ENCODE data around the gene RCCD1.
"Not testable (repeated sequence)": the region's sequence is repeated elsewhere in the genome, so short reads cannot be mapped to it uniquely, and the experiment has no call there.

RCCD1 gene

GRCh38 chr15:90918034-90918788 lies 36.5 kb upstream of the RCCD1 start:
- no peak for DNase-seq (ENCODE audit: low read depth in 2 of 2)

- DNase-seq (ENCODE audit: low read depth in 2 of 2) = no peak
Measured at GRCh38 chr15:90918835-90919234, 35.8 kb upstream of the RCCD1 start.

GRCh38 chr15:90921887-90922286 lies 32.8 kb upstream of the RCCD1 start:
- no peak for DNase-seq (ENCODE audit: low read depth in 2 of 2)

- not testable (repeated sequence) for DNase-seq (ENCODE audit: low read depth in 2 of 2)
Measured at GRCh38 chr15:90922712-90923322, 31.9 kb upstream of the RCCD1 start.

- no peak for DNase-seq (ENCODE audit: low read depth in 2 of 2)
Measured at GRCh38 chr15:90924375-90924774, 30.3 kb upstream of the RCCD1 start.

GRCh38 chr15:90926766-90927165 lies 27.9 kb upstream of the RCCD1 start:
- DNase-seq (ENCODE audit: low read depth in 2 of 2) = not testable (repeated sequence)

GRCh38 chr15:90928106-90928505 lies 26.6 kb upstream of the RCCD1 start:
- not testable (repeated sequence) for DNase-seq (ENCODE audit: low read depth in 2 of 2)

GRCh38 chr15:90929246-90930019 lies 25.3 kb upstream of the RCCD1 start:
- DNase-seq (ENCODE audit: low read depth in 2 of 2) = no peak

- no peak for DNase-seq (ENCODE audit: low read depth in 2 of 2)
Measured at GRCh38 chr15:90930861-90931574, 23.7 kb upstream of the RCCD1 start.

GRCh38 chr15:90931575-90931827 lies 23.2 kb upstream of the RCCD1 start:
- no peak for DNase-seq (ENCODE audit: low read depth in 2 of 2)

- peak; percentile 91 to 92 for DNase-seq (ENCODE audit: low read depth in 2 of 2)
Measured at GRCh38 chr15:90931828-90932659, 22.6 kb upstream of the RCCD1 start, which contains the start of gene HDDC3. HDDC3 (minus strand) TSS chr15:90932549; CDS start chr15:90932540, 9 bp downstream.

- no peak for DNase-seq (ENCODE audit: low read depth in 2 of 2)
Measured at GRCh38 chr15:90932660-90932991, 22.1 kb upstream of the RCCD1 start.

- no peak for DNase-seq (ENCODE audit: low read depth in 2 of 2)
Measured at GRCh38 chr15:90933301-90933700, 21.4 kb upstream of the RCCD1 start.

GRCh38 chr15:90934256-90934948 lies 20.3 kb upstream of the RCCD1 start:
- DNase-seq (ENCODE audit: low read depth in 2 of 2) = peak; percentile 78 to 89

GRCh38 chr15:90934949-90935751 lies 19.5 kb upstream of the RCCD1 start, which contains the start of gene UNC45A:
UNC45A (plus strand) TSS chr15:90935285; CDS start chr15:90935325, 40 bp downstream.
- DNase-seq (ENCODE audit: low read depth in 2 of 2) = peak; percentile 95 to 97

- DNase-seq (ENCODE audit: low read depth in 2 of 2) = no peak
Measured at GRCh38 chr15:90936823-90937222, 17.9 kb upstream of the RCCD1 start.

GRCh38 chr15:90938261-90938660 lies 16.4 kb upstream of the RCCD1 start:
- DNase-seq (ENCODE audit: low read depth in 2 of 2) = no peak

- no peak for DNase-seq (ENCODE audit: low read depth in 2 of 2)
Measured at GRCh38 chr15:90939756-90940155, 14.9 kb upstream of the RCCD1 start.

- DNase-seq (ENCODE audit: low read depth in 2 of 2) = no peak
Measured at GRCh38 chr15:90941038-90941437, 13.6 kb upstream of the RCCD1 start.
